Vagina (tissue), 2 donors: ENCODE measurements around the gene GPBP1. TPM values are rescaled to one million over a fixed set of nuclear protein-coding genes. Genes with fewer than 3 reads are reported as not detected.
"Not testable (repeated sequence)": the region's sequence is repeated elsewhere in the genome, so short reads cannot be mapped to it uniquely, and the experiment has no call there.

Experiments
- DNase-seq, 2 donors: peaks; one replicate each; pipeline ENCODE4 v3.0.0-alpha.2; 2017; ENCODE audit errors: extremely low spot score in 2 of 2
- H3K27ac ChIP-seq: fragments of 200-600 bp; sonication (generic); one replicate; pipeline ENCODE4 v1.5.1; 2019
- H3K27me3 ChIP-seq: fragments of 200-600 bp; sonication (generic); one replicate; pipeline ENCODE4 v1.5.1; 2019
- H3K36me3 ChIP-seq, 2 donors: fragments of 200-600 bp; sonication (generic); one replicate each; pipeline ENCODE4 v1.5.1; 2017 to 2019
- H3K4me1 ChIP-seq: fragments of 200-600 bp; sonication (generic); one replicate; pipeline ENCODE4 v1.5.1; 2019
- H3K4me3 ChIP-seq, 2 donors: fragments of 200-600 bp; sonication (generic); 1 replicate in 1 of 2; 2 replicates in 1 of 2; pipeline ENCODE4 v1.5.1; 2016 to 2019
- H3K9me3 ChIP-seq: fragments of 200-600 bp; sonication (generic); one replicate; pipeline ENCODE4 v1.5.1; 2019
- POLR2A ChIP-seq, 2 donors: fragments of 450-650 bp; IDR thresholded peaks; one replicate each; pipeline ENCODE4 v1.6.1; 2017; ENCODE audit warnings: antibody characterized with exemption in 2 of 2, mild to moderate bottlenecking in 2 of 2, moderate library complexity in 2 of 2
- POLR2AphosphoS5 ChIP-seq, 2 donors: sonication (generic); formaldehyde crosslinking; IDR thresholded peaks; one replicate each; pipeline ENCODE4 v1.9.0; 2017; ENCODE audit warnings: antibody characterized with exemption in 2 of 2, mild to moderate bottlenecking in 2 of 2, low read depth in 1 of 2; ENCODE audit not compliant: insufficient read depth in 1 of 2
- intact Hi-C: fragments of 100-400 bp; cut with DNase I; formaldehyde crosslinking; loops from one replicate; pipeline ENCODE4 v1.15.1; 2023
- total RNA-seq: library from RNA; depleted of rRNA; stranded (reverse); fragments of >200 nt; gene quantifications from one replicate; pipeline ENCODE4 v1.2.3, GENCODE V29; 2016
- TF ChIP-seq, protein P1 (sequence below), 3 experiments: fragments of 450-650 bp in 2 of 3; fragments of 200-600 bp in 1 of 3; sonication (generic) in 1 of 3; IDR thresholded peaks; one replicate each; pipeline ENCODE4 v1.5.1; 2017 to 2019; ENCODE audit warnings: antibody characterized with exemption in 3 of 3, mild to moderate bottlenecking in 2 of 3, moderate library complexity in 2 of 3

The GPBP1 gene
- total RNA-seq, 1 donor from 2014 or later, result 62.6 TPM

DNA sequence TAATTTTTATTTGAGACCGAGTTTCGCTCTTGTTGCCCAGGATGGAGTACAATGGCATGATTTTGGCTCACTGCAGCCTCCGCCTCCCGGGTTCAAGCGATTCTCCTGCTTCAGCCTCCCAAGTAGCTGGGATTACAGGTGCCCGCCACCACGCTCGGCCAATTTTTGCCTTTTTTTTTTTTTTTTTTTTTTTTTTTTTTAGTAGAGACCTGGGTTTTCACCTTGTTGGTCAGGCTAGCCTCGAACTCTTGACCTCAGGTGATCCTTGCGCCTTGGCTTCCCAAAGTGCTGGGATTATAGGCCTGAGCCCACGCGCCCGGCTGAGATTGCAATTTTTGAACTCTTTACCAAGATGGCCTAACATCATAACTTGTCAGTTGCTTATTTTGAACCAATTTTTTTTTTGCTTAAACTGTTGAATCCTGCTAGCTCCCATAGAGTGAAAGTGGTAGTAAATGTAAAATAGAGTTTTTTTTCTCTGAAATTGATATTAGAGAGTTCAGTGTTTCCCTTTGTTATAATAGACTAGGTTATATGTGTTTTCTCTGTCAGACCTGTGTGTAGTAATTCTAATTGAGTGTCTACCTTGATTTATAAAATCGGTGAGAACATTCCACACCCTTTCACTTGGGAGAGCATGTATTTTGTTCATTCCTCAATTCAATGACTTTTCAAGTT is 3.8 kb downstream of the GPBP1 start:
- Histone ChIP-seq H3K36me3 (no peaks in the 10 kb centered on the region), H3K27ac (peak overlapping the region; percentile 100), H3K4me1 (peaks cover 78% of the 10 kb centered on the region), H3K27me3 (no peaks in the 10 kb centered on the region), H3K9me3 (no peaks in the 10 kb centered on the region), H3K4me3 (peak overlapping the region; percentile 92 to 93)
- no peak for DNase-seq
- TF ChIP-seq, protein P1, sequence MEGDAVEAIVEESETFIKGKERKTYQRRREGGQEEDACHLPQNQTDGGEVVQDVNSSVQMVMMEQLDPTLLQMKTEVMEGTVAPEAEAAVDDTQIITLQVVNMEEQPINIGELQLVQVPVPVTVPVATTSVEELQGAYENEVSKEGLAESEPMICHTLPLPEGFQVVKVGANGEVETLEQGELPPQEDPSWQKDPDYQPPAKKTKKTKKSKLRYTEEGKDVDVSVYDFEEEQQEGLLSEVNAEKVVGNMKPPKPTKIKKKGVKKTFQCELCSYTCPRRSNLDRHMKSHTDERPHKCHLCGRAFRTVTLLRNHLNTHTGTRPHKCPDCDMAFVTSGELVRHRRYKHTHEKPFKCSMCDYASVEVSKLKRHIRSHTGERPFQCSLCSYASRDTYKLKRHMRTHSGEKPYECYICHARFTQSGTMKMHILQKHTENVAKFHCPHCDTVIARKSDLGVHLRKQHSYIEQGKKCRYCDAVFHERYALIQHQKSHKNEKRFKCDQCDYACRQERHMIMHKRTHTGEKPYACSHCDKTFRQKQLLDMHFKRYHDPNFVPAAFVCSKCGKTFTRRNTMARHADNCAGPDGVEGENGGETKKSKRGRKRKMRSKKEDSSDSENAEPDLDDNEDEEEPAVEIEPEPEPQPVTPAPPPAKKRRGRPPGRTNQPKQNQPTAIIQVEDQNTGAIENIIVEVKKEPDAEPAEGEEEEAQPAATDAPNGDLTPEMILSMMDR (IDR thresholded peaks at IDR 0.05), result no peak
- TF ChIP-seq POLR2A (IDR thresholded peaks at IDR 0.05) (no peak), POLR2AphosphoS5 (IDR thresholded peaks at IDR 0.05; ENCODE audit: insufficient read depth in 1 of 2, low read depth in 1 of 2) (no peak)
- intact Hi-C loops, result loop anchor here (10.0 kb wide), 1 partner anchor 47 kb away; no protein-coding TSS in a partner anchor

DNA sequence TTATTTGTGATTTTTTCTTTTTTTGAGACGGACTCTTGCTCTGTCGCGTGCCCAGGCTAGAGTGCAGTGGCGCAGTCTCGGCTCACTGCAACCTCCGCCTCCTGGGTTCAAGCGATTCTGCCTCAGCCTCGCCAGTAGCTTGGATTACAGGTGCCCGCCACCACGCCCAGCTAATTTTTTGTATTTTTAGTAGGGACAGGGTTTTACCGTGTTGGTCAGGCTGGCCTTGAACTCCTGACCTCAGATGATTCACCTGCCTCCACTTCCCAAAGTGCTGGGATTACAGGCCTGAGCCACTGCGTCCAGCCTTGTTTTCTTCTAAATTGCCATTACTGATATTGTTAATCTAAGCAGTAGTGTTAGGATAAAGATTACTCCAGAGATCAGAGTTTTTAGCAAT is 4.4 kb downstream of the GPBP1 start:
- DNase-seq, H3K27me3 ChIP-seq, H3K9me3 ChIP-seq, H3K36me3 ChIP-seq: not testable (repeated sequence)
- Histone ChIP-seq H3K27ac (peak overlapping the region; percentile 100), H3K4me1 (peaks cover 81% of the 10 kb centered on the region), H3K4me3 (peak overlapping the region; percentile 36 to 92)
- intact Hi-C loops, result loop anchor here (10.0 kb wide), 1 partner anchor 47 kb away; no protein-coding TSS in a partner anchor

DNA sequence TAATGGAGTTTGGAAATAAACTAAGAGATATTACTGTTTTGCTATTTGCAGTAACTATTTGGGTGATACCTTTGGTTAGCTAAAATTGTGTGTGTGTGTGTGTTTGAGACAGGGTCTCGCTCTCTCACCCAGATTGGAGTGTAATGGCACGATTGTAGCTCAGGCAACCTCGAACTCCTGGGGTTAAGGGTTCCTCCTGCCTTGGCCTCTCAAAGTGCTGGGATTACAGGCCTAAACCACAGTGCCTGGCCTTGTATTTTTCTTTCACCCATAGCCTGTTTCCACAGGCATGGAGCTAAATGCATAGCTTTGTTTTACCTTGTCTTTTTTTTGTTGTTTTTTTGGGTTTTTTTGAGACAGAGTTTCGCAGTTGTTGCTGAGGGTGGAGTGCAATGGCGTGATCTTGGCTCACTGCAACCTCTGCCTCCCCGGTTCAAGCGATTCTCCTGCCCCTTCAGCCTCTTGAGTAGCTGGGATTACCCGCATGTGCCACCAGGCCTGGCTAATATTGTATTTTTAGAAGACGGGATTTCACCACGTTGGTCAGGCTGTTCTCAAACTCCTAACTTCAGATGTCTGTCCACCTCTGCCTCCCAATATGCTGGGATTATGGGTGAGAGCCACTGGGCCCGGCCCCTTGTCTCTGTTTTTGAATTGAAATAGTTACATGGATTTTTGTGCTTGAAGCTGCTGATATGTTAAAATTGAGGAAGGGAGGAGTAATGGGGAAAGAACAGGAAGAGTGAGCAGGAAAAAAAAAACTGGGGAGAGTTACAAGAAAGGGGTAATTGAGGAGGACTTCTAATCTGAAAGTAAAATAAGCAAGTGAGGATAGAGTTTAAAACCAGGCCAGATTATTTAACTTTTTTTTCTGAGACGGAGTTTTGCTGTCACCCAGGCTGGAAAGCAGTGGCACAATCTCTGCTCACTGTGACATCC is 5.7 kb downstream of the GPBP1 start:
- no peaks in the 10 kb centered on the region for H3K36me3 ChIP-seq
- peak overlapping the region; percentile 36 to 92 for H3K4me3 ChIP-seq
- intact Hi-C loops, result loop anchor here (10.0 kb wide), 1 partner anchor 45 kb away; no protein-coding TSS in a partner anchor
- TF ChIP-seq, protein P1 (IDR thresholded peaks at IDR 0.05), result no peak
- no peak for TF ChIP-seq POLR2AphosphoS5 (IDR thresholded peaks at IDR 0.05; ENCODE audit: insufficient read depth in 1 of 2, low read depth in 1 of 2)
- TF ChIP-seq POLR2A (IDR thresholded peaks at IDR 0.05), result no peak
- DNase-seq, result no peak
- H3K27me3 ChIP-seq, result no peaks in the 10 kb centered on the region
- H3K9me3 ChIP-seq, result no peaks in the 10 kb centered on the region
- H3K4me1 ChIP-seq, result peaks cover 92% of the 10 kb centered on the region
- peak overlapping the region; percentile 100 for H3K27ac ChIP-seq

DNA sequence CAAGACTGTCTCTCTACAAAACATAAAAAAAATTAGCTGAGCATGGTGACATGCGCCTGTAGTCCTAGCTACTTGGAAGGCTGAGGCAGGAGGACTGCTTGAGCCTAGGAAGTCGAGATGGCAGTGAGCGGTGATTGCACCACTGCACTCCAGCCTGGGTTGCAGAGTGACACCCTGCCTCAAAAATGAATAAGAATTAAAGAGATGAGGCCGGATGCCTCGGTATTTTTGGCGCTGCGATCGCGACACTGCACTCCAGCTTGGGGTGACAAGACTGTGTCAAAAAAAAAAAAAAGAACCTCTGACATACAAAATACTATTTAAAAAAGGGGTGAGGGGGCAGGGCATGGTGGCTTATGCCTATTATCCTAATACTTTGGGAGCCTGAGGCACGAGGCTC is 7.3 kb downstream of the GPBP1 start:
- Histone ChIP-seq H3K4me3 (no peak overlapping the region), H3K27me3 (no peaks in the 10 kb centered on the region), H3K27ac (no peak overlapping the region), H3K9me3 (no peaks in the 10 kb centered on the region), H3K36me3 (no peaks in the 10 kb centered on the region), H3K4me1 (peaks cover 95% of the 10 kb centered on the region)
- TF ChIP-seq, protein P1 (IDR thresholded peaks at IDR 0.05), result no peak
- TF ChIP-seq POLR2A (IDR thresholded peaks at IDR 0.05) (no peak), POLR2AphosphoS5 (IDR thresholded peaks at IDR 0.05; ENCODE audit: insufficient read depth in 1 of 2, low read depth in 1 of 2) (no peak)
- intact Hi-C loops, result no loop called here
- no peak for DNase-seq

DNA sequence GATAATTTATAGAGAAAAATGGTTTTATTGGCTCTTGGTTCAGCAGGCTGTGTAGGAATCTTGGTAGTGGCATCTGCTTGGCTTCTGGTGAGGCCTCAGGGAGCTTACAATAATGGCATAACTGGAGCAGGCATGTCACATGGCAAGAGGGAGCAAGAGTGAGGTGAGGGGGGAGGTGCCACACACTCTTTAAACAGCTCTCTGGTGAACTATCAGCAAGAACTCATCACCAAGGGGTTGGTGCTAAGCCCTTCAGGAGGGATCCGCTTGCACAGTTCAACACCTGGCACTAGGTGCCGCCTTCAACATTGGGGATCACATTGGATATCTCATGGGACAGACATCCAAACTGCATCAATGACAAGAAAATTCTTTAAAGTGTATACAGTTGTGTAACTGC is 10.5 kb downstream of the GPBP1 start:
- peaks cover 98% of the 10 kb centered on the region for H3K4me1 ChIP-seq

More for the DNA sequence above, 10.5 kb downstream of the GPBP1 start:
- intact Hi-C loops, result no loop called here
- no peaks in the 10 kb centered on the region for H3K27me3 ChIP-seq
- H3K27ac ChIP-seq, result no peak overlapping the region
- DNase-seq, result no peak
- TF ChIP-seq POLR2A (IDR thresholded peaks at IDR 0.05), result no peak
- H3K36me3 ChIP-seq, result no peaks in the 10 kb centered on the region
- no peaks in the 10 kb centered on the region for H3K9me3 ChIP-seq
- no peak overlapping the region for H3K4me3 ChIP-seq
